Smooth muscle cell of the coronary artery (primary cell): ENCODE data around the gene PACS2. TPM values are rescaled to one million over a fixed set of nuclear protein-coding genes. Genes with fewer than 3 reads are reported as not detected.

Source experiments
- total RNA-seq: library from RNA; depleted of rRNA; stranded (reverse); fragments of >200 nt; gene quantifications from 2 replicates; pipeline ENCODE4 v1.2.3, GENCODE V29; 2014; ENCODE audit warnings: low replicate concordance

Gene PACS2
- 40.9 and 67.9 TPM in 2 replicates for total RNA-seq

GRCh38 chr14:105314287-105315200, at the start of gene PACS2:
TSS of gene PACS2 (plus strand) at chr14:105314748. CDS start at chr14:105314919, 171 bp downstream.

GRCh38 chr14:105300542-105301102, 13.9 kb upstream of the PACS2 start, which contains the start of gene BRF1:
TSS of gene BRF1 (minus strand) at chr14:105301001. CDS start at chr14:105300629, 372 bp downstream.

GRCh38 chr14:105398044-105398725, 83.6 kb downstream of the PACS2 start, which contains the start of gene TEX22:
TSS of gene TEX22 (plus strand) at chr14:105398538. CDS start at chr14:105399341, 803 bp downstream.

GRCh38 chr14:105419195-105420091, 104.9 kb downstream of the PACS2 start, which contains the start of gene MTA1:
TSS of gene MTA1 (plus strand) at chr14:105419827. CDS start at chr14:105420036, 209 bp downstream.

Other genes with a start within 250 kb of the PACS2 start
- gene GPR132, start 249.3 kb upstream of the PACS2 start, total RNA-seq: 0.12 TPM in 1 of 2 replicates, not detected in the other
- gene JAG2, start 146.0 kb upstream of the PACS2 start, total RNA-seq: 1.6 and 4.2 TPM in 2 replicates
- gene NUDT14, start 133.4 kb upstream of the PACS2 start, total RNA-seq: 11.1 and 15.2 TPM in 2 replicates
- 29.3 and 37.4 TPM in 2 replicates for gene BTBD6, start 66.2 kb upstream of the PACS2 start, total RNA-seq
- 22.7 and 37.1 TPM in 2 replicates for gene BRF1, start 13.7 kb upstream of the PACS2 start, total RNA-seq
- gene TEX22, start 83.8 kb downstream of the PACS2 start, total RNA-seq: 0.23 TPM in 2 replicates
- 25.0 and 31.4 TPM in 2 replicates for gene MTA1, start 105.1 kb downstream of the PACS2 start, total RNA-seq
- gene CRIP2, start 160.1 kb downstream of the PACS2 start, total RNA-seq: 20.5 and 148 TPM in 2 replicates
- gene CRIP1, start 172.1 kb downstream of the PACS2 start, total RNA-seq: 1.2 and 7.7 TPM in 2 replicates
- gene TEDC1, start 176.5 kb downstream of the PACS2 start, total RNA-seq: 1.9 and 5.5 TPM in 2 replicates
- 12.6 and 13.6 TPM in 2 replicates for gene TMEM121, start 211.8 kb downstream of the PACS2 start, total RNA-seq